GM10248 (cell line): ENCODE data around the gene MYH3.

Experiments used
- CTCF ChIA-PET: fragments of 300-600 bp; sonication (Branson Sonifier 250); formaldehyde crosslinking; extraction: SDS; loops from one replicate; lab custom pipeline; 2021; ENCODE audit warnings: antibody characterized with exemption; lab: Yijun Ruan, JAX
- POLR2A ChIA-PET: fragments of 350-650 bp; sonication (Branson Sonifier 250); formaldehyde crosslinking; extraction: SDS; loops from one replicate; lab custom pipeline; 2020; ENCODE audit warnings: antibody characterized with exemption; lab: Yijun Ruan, JAX
- DNase-seq: peaks from one replicate; pipeline ENCODE4 v3.0.0; 2012; ENCODE audit errors: extremely low spot score
- TF ChIP-seq, protein P1 (sequence below): IDR thresholded peaks from 2 replicates; pipeline ENCODE4 v1.5.1; 2012; ENCODE audit warnings: mild to moderate bottlenecking, low read depth; ENCODE audit errors: extremely low read depth, missing control alignments, control extremely low read depth

The MYH3 gene

DNA sequence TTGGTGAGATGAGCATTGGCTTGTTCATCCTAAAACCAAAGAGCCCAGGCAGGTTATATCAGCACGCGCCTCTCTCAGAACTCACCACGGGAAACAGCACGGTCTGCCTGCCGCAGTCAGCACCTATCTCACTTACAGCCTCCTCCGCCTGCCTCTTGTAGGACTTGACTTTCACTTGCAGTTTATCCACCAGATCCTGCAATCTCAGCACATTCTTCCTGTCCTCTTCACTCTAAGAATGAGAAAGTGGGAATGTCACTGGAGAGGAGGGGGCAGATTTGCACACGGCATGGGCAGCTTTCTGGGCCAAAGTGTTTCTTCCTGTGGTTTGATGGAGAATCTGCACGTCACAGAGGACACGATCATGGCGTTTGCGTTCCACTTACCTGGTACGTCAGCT, 27.4 kb downstream of the MYH3 start:
- ChIA-PET POLR2A (no interaction called here), CTCF (interaction anchor here (1.1 to 14.4 kb wide), 11 partner anchors 10 to 515 kb away, joined by 3 to 206 read pairs (median 11); no protein-coding TSS in a partner anchor)
- DNase-seq: no peak
- TF ChIP-seq, protein P1, sequence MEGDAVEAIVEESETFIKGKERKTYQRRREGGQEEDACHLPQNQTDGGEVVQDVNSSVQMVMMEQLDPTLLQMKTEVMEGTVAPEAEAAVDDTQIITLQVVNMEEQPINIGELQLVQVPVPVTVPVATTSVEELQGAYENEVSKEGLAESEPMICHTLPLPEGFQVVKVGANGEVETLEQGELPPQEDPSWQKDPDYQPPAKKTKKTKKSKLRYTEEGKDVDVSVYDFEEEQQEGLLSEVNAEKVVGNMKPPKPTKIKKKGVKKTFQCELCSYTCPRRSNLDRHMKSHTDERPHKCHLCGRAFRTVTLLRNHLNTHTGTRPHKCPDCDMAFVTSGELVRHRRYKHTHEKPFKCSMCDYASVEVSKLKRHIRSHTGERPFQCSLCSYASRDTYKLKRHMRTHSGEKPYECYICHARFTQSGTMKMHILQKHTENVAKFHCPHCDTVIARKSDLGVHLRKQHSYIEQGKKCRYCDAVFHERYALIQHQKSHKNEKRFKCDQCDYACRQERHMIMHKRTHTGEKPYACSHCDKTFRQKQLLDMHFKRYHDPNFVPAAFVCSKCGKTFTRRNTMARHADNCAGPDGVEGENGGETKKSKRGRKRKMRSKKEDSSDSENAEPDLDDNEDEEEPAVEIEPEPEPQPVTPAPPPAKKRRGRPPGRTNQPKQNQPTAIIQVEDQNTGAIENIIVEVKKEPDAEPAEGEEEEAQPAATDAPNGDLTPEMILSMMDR: no peak

DNA sequence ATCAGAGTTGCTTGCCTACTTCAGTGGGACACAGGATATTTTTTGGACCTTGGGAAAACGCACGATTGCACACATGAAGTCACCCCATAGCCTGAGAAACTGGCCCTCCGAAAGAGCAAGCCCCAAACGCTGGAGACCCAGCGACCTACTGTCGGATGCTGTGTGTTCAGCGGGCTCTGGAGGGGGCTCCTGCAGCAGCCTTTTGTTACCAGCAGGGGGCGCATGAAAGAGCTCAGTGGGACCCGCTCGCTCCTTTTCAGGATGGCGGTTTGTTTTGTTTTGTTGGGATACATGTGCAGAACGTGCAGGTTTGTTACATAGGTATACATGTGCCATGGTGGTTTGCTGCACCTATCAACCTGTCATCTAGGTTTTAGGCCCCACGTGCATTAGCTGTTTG, 28.4 kb downstream of the MYH3 start:
- ChIA-PET POLR2A (no interaction called here), CTCF (interaction anchor here (1.1 to 14.4 kb wide), 7 partner anchors 11 to 216 kb away, joined by 4 to 206 read pairs (median 29); no protein-coding TSS in a partner anchor)
- no peak for DNase-seq
- TF ChIP-seq, protein P1: peak; percentile 30

GRCh38 chr17:10626390-10626789, 30.7 kb downstream of the MYH3 start:
- DNase-seq: no peak
- TF ChIP-seq, protein P1: no peak
- ChIA-PET POLR2A (no interaction called here), CTCF (interaction anchor here (1.6 to 14.4 kb wide), 2 partner anchors 9 to 20 kb away, joined by 6 to 206 read pairs; no protein-coding TSS in a partner anchor)

GRCh38 chr17:10624969-10625368, 32.1 kb downstream of the MYH3 start:
- POLR2A ChIA-PET: no interaction called here
- TF ChIP-seq, protein P1: no peak
- CTCF ChIA-PET: interaction anchor here (13.2 to 14.4 kb wide), 2 partner anchors 7 to 296 kb away, joined by 206 to 213 read pairs; no protein-coding TSS in a partner anchor
- no peak for DNase-seq

DNA sequence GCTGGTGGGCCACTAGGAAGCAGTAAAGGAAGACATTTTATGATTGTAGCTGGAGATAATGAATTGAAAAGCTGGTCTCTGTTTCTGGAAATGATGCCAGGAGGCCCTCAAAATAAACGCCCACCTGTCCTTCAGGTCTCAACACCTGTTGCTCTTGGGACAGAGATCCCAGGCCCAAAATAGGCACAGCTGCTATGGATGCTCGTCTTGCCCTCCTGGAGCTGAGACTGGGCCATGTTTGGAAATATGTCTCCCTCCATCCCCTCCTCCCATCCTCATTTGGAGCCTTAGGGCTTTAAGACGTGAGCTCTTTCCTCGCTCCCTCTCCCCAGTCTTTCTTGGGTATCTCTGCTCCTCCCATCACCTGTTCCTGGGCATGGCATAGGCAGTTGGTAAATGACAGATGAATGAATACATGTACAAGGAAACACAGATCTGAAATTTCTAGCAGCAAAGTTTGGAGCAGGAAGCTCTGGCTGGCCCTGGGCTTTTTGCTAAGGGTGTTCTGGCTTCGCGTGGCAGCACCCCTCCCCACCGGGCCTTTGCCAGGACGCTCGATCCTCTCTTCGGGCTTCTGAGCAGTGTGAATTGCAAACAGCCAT, 33.3 kb downstream of the MYH3 start:
- no peak for DNase-seq
- TF ChIP-seq, protein P1: no peak
- CTCF ChIA-PET: interaction anchor here (1.0 to 14.4 kb wide), 4 partner anchors 6 to 295 kb away, joined by 4 to 213 read pairs (median 110); no protein-coding TSS in a partner anchor
- POLR2A ChIA-PET: no interaction called here

GRCh38 chr17:10622617-10623485, 34.3 kb downstream of the MYH3 start:
- DNase-seq: no peak
- CTCF ChIA-PET: interaction anchor here (1.0 to 14.4 kb wide), 5 partner anchors 5 to 294 kb away, joined by 4 to 213 read pairs (median 15); no protein-coding TSS in a partner anchor
- TF ChIP-seq, protein P1: no peak
- POLR2A ChIA-PET: no interaction called here
